GM23338 (cell line): ENCODE measurements around the gene COLQ. TPM values are rescaled to one million over a fixed set of nuclear protein-coding genes. Genes with fewer than 3 reads are reported as not detected.

Experiments
- ATAC-seq: fragments of 200-7000 bp; cut with Tn5 transposase; 3 replicates; pipeline ENCODE4 v1.9.1; 2020
- DNase-seq: peaks from one replicate; pipeline ENCODE4 v3.0.0-alpha.2; 2015; ENCODE audit warnings: low spot score
- H2AFZ ChIP-seq: fragments of 200-600 bp; sonication (generic); 2 replicates; pipeline ENCODE4 v1.8.0; 2016; ENCODE audit warnings: antibody characterized with exemption, mild to moderate bottlenecking, moderate library complexity
- H3F3A ChIP-seq: fragments of 200-600 bp; sonication (generic); replicated peaks from 2 replicates; pipeline ENCODE4 v1.8.0; 2017; ENCODE audit warnings: antibody characterized with exemption, mixed run types, low read depth
- H3K27ac ChIP-seq: fragments of 200-600 bp; sonication (generic); 2 replicates; pipeline ENCODE4 v1.6.1; 2016; ENCODE audit warnings: low read depth
- H3K27me3 ChIP-seq: fragments of 200-600 bp; sonication (generic); 2 replicates; pipeline ENCODE4 v1.8.0; 2016; ENCODE audit warnings: mild to moderate bottlenecking, mixed run types, moderate library complexity; ENCODE audit not compliant: insufficient read depth
- H3K36me3 ChIP-seq: fragments of 200-600 bp; sonication (generic); 2 replicates; pipeline ENCODE4 v1.8.0; 2016; ENCODE audit warnings: mild to moderate bottlenecking; ENCODE audit not compliant: insufficient read depth
- H3K4me1 ChIP-seq: fragments of 200-600 bp; sonication (generic); 2 replicates; pipeline ENCODE4 v1.8.0; 2016; ENCODE audit warnings: mild to moderate bottlenecking, moderate library complexity; ENCODE audit not compliant: insufficient read depth
- H3K4me2 ChIP-seq: fragments of 200-600 bp; sonication (generic); 2 replicates; pipeline ENCODE4 v1.7.1; 2017; ENCODE audit warnings: mixed run types
- H3K4me3 ChIP-seq: fragments of 200-600 bp; sonication (generic); 2 replicates; pipeline ENCODE4 v1.6.1; 2016; ENCODE audit warnings: mixed run types
- H3K79me2 ChIP-seq: fragments of 200-600 bp; sonication (generic); replicated peaks from 2 replicates; pipeline ENCODE4 v1.8.0; 2017; ENCODE audit warnings: mild to moderate bottlenecking; ENCODE audit not compliant: insufficient read depth
- H3K9me2 ChIP-seq: fragments of 200-600 bp; sonication (generic); 2 replicates; pipeline ENCODE4 v1.8.0; 2017; ENCODE audit not compliant: insufficient read depth
- H4K20me1 ChIP-seq: fragments of 200-600 bp; sonication (generic); replicated peaks from 2 replicates; pipeline ENCODE4 v1.8.0; 2017; ENCODE audit warnings: mild to moderate bottlenecking; ENCODE audit not compliant: insufficient read depth
- H3K27ac Mint-ChIP-seq: 2 replicates; pipeline ENCODE4 v1.8.0; 2020; ENCODE audit warnings: inconsistent platforms, mild to moderate bottlenecking, moderate library complexity, mixed read lengths
- H3K27me3 Mint-ChIP-seq: 3 replicates; pipeline ENCODE4 v1.8.0; 2022; ENCODE audit warnings: low read depth, mild to moderate bottlenecking, moderate library complexity, mixed read lengths, inconsistent platforms; ENCODE audit not compliant: insufficient read depth, poor library complexity
- H3K36me3 Mint-ChIP-seq: 3 replicates; pipeline ENCODE4 v1.8.0; 2021; ENCODE audit warnings: low read depth, mild to moderate bottlenecking, inconsistent platforms, moderate library complexity, mixed read lengths
- H3K4me1 Mint-ChIP-seq: 3 replicates; pipeline ENCODE4 v1.8.0; 2020; ENCODE audit warnings: mild to moderate bottlenecking, inconsistent platforms, mixed read lengths
- H3K4me3 Mint-ChIP-seq: 3 replicates; pipeline ENCODE4 v1.8.0; 2021; ENCODE audit warnings: moderate library complexity, mild to moderate bottlenecking, inconsistent platforms, mixed read lengths
- H3K9me3 Mint-ChIP-seq: 3 replicates; pipeline ENCODE4 v1.8.0; 2020; ENCODE audit warnings: moderate library complexity, mild to moderate bottlenecking, inconsistent platforms, mixed read lengths
- CREB1 ChIP-seq: fragments of 250-450 bp; sonication (Bioruptor Pico); IDR thresholded peaks from 2 replicates; pipeline ENCODE4 v1.5.0; 2020; ENCODE audit warnings: low read depth, mild to moderate bottlenecking, moderate library complexity
- CTCF ChIP-seq, 2 experiments: fragments of 200-600 bp in 1 of 2; sonication (generic) in 1 of 2; conservative IDR thresholded peaks; 2 replicates each; pipeline versions ENCODE4 v1.5.1 to v1.6.1; 2016 to 2017; ENCODE audit warnings: antibody characterized with exemption in 2 of 2, low read depth in 2 of 2, mild to moderate bottlenecking in 2 of 2, moderate library complexity in 1 of 2
- ETS1 ChIP-seq: IDR thresholded peaks from 2 replicates; pipeline ENCODE4 v1.6.1; 2016; ENCODE audit warnings: antibody characterized with exemption
- EZH2 ChIP-seq: fragments of 200-600 bp; sonication (generic); IDR thresholded peaks from one replicate; pipeline ENCODE4 v1.8.0; 2017; ENCODE audit warnings: antibody characterized with exemption, mild to moderate bottlenecking, low read depth; ENCODE audit not compliant: unreplicated experiment
- EZH2phosphoT487 ChIP-seq: fragments of 200-600 bp; sonication (generic); IDR thresholded peaks from one replicate; pipeline ENCODE4 v1.8.1; 2018; ENCODE audit warnings: antibody characterized with exemption; ENCODE audit not compliant: unreplicated experiment
- JUNB ChIP-seq: IDR thresholded peaks from one replicate; pipeline ENCODE4 v1.6.1; 2016; ENCODE audit warnings: antibody characterized with exemption; ENCODE audit not compliant: unreplicated experiment
- NANOG ChIP-seq: IDR thresholded peaks from 2 replicates; pipeline ENCODE4 v1.6.1; 2016; ENCODE audit warnings: antibody characterized with exemption, borderline replicate concordance
- POLR2AphosphoS5 ChIP-seq: IDR thresholded peaks from 2 replicates; pipeline ENCODE4 v1.6.1; 2016; ENCODE audit warnings: antibody characterized with exemption, low read depth
- REST ChIP-seq: IDR thresholded peaks from one replicate; pipeline ENCODE4 v1.6.1; 2018; ENCODE audit warnings: antibody characterized with exemption; ENCODE audit not compliant: unreplicated experiment
- STAT1 ChIP-seq: IDR thresholded peaks from one replicate; pipeline ENCODE4 v1.6.1; 2016; ENCODE audit warnings: antibody characterized with exemption; ENCODE audit not compliant: unreplicated experiment
- ZNF114 ChIP-seq: fragments of 250-450 bp; sonication (Bioruptor Pico); IDR thresholded peaks from 2 replicates; pipeline ENCODE4 v1.5.0; 2020; ENCODE audit warnings: mild to moderate bottlenecking, moderate library complexity
- ZNF331 ChIP-seq: fragments of 250-450 bp; sonication (Bioruptor Pico); IDR thresholded peaks from 2 replicates; pipeline ENCODE4 v1.5.0; 2020; ENCODE audit warnings: low read depth, mild to moderate bottlenecking, moderate library complexity
- ZNF462 ChIP-seq: fragments of 250-450 bp; sonication (Bioruptor Pico); IDR thresholded peaks from 2 replicates; pipeline ENCODE4 v1.5.0; 2020; ENCODE audit warnings: mild to moderate bottlenecking, moderate library complexity
- polyA plus RNA-seq: library from polyadenylated mRNA; unstranded; fragments of >200 nt; fragmentation: Nextera tagmentation; extraction: Ambion mirVana; gene quantifications from 2 replicates; pipeline ENCODE4 v1.2.1, GENCODE V29; 2016
- total RNA-seq: library from RNA; depleted of rRNA; stranded (reverse); fragments of >200 nt; shearing (Covaris generic); gene quantifications from 2 replicates; pipeline ENCODE4 v1.2.3, GENCODE V29; 2014

COLQ gene
- total and polyA plus RNA-seq, 2 experiments from 2014 or later: 0.78 to 2.0 TPM

GRCh38 chr3:15488002-15488401 is 33.5 kb downstream of the COLQ start (continued):
- TF ChIP-seq ZNF331 (CRISPR knock-in tag) (no peak), REST (no peak), JUNB (no peak), STAT1 (no peak), CREB1 (CRISPR knock-in tag) (no peak), ZNF114 (CRISPR knock-in tag) (no peak), NANOG (no peak)

- H3F3A ChIP-seq: no peaks in the 10 kb centered on the region
- TF ChIP-seq STAT1: no peak
- TF ChIP-seq ZNF331 (CRISPR knock-in tag): no peak
- no peak for TF ChIP-seq CREB1 (CRISPR knock-in tag)
- no peak for TF ChIP-seq NANOG
- TF ChIP-seq ZNF114 (CRISPR knock-in tag): no peak
- TF ChIP-seq EZH2phosphoT487: no peak
- TF ChIP-seq POLR2AphosphoS5: no peak
- TF ChIP-seq EZH2: no peak
- no peak for TF ChIP-seq ZNF462 (CRISPR knock-in tag)
- TF ChIP-seq CTCF (conservative IDR thresholded peaks at IDR 0.05; ENCODE audit: low read depth in 2 of 2): no peak
- TF ChIP-seq JUNB: no peak
- no peak for TF ChIP-seq ETS1
Measured at GRCh38 chr3:15486979-15487378, 34.5 kb downstream of the COLQ start.

More at GRCh38 chr3:15486979-15487378, 34.5 kb downstream of the COLQ start:
- DNase-seq (no peak), ATAC-seq (no peak)
- H2AFZ ChIP-seq: no peak overlapping the region
- H3K4me1 ChIP-seq: no peaks in the 10 kb centered on the region
- Mint-ChIP-seq H3K4me1 (no peaks in the 10 kb centered on the region), H3K27me3 (no peaks in the 10 kb centered on the region), H3K27ac (no peak overlapping the region), H3K36me3 (no peaks in the 10 kb centered on the region; the same call in 2 of the 3 replicates), H3K9me3 (peaks cover 2% of the 10 kb centered on the region; the same call in 1 of the 3 replicates), H3K4me3 (no peak overlapping the region)
- H3K4me3 ChIP-seq: no peak overlapping the region
- no peaks in the 10 kb centered on the region for H3K27me3 ChIP-seq
- no peaks in the 10 kb centered on the region for H3K9me2 ChIP-seq
- no peaks in the 10 kb centered on the region for H4K20me1 ChIP-seq
- H3K27ac ChIP-seq: no peak overlapping the region
- no peaks in the 10 kb centered on the region for H3K79me2 ChIP-seq
- H3K36me3 ChIP-seq: no peaks in the 10 kb centered on the region
- no peak overlapping the region for H3K4me2 ChIP-seq
